Measurements from ENCODE around the gene PIRT.
"Not testable (repeated sequence)": the region's sequence is repeated elsewhere in the genome, so short reads cannot be mapped to it uniquely, and the experiment has no call there.

Gene PIRT

GRCh38 chr17:10837921-10838320 lies at the start of gene PIRT:
Gene PIRT, minus strand, starts transcription at chr17:10838087. Its CDS starts 12,442 bp downstream, at chr17:10825645.
- DNase-seq (ENCODE audit: low read depth): no peak

- DNase-seq (ENCODE audit: low read depth): no peak
These were observed 44.1 kb upstream of the PIRT start for GRCh38 chr17:10881959-10882358.

GRCh38 chr17:10879190-10879836 lies 41.4 kb upstream of the PIRT start:
- no peak for DNase-seq (ENCODE audit: low read depth)

GRCh38 chr17:10875984-10876555 lies 38.2 kb upstream of the PIRT start:
- no peak for DNase-seq (ENCODE audit: low read depth)

GRCh38 chr17:10875430-10875851 lies 37.6 kb upstream of the PIRT start:
- no peak for DNase-seq (ENCODE audit: low read depth)

- no peak for DNase-seq (ENCODE audit: low read depth)
These were observed 34.0 kb upstream of the PIRT start for GRCh38 chr17:10871914-10872313.

GRCh38 chr17:10870336-10871050 lies 32.6 kb upstream of the PIRT start:
- DNase-seq (ENCODE audit: low read depth): no peak

GRCh38 chr17:10868744-10869143 lies 30.9 kb upstream of the PIRT start:
- DNase-seq (ENCODE audit: low read depth): not testable (repeated sequence)

- DNase-seq (ENCODE audit: low read depth): no peak
These were observed 21.2 kb upstream of the PIRT start for GRCh38 chr17:10859051-10859450.

GRCh38 chr17:10857976-10858375 lies 20.1 kb upstream of the PIRT start:
- DNase-seq (ENCODE audit: low read depth): no peak

- not testable (repeated sequence) for DNase-seq (ENCODE audit: low read depth)
These were observed 8.7 kb upstream of the PIRT start for GRCh38 chr17:10846636-10847035.

- no peak for DNase-seq (ENCODE audit: low read depth)
These were observed 7.5 kb upstream of the PIRT start for GRCh38 chr17:10845388-10845751.

GRCh38 chr17:10844621-10845387 lies 6.9 kb upstream of the PIRT start:
- peak; percentile 9 for DNase-seq (ENCODE audit: low read depth)

GRCh38 chr17:10843811-10844210 lies 5.9 kb upstream of the PIRT start:
- no peak for DNase-seq (ENCODE audit: low read depth)

GRCh38 chr17:10842658-10843057 lies 4.8 kb upstream of the PIRT start:
- DNase-seq (ENCODE audit: low read depth): no peak

GRCh38 chr17:10838682-10839081 lies 795 bp upstream of the PIRT start:
- no peak for DNase-seq (ENCODE audit: low read depth)

GRCh38 chr17:10836966-10837590 lies 809 bp downstream of the PIRT start:
- no peak for DNase-seq (ENCODE audit: low read depth)

GRCh38 chr17:10836145-10836544 lies 1.7 kb downstream of the PIRT start:
- no peak for DNase-seq (ENCODE audit: low read depth)

GRCh38 chr17:10831696-10832095 lies 6.2 kb downstream of the PIRT start:
- DNase-seq (ENCODE audit: low read depth): no peak

GRCh38 chr17:10827898-10828552 lies 9.9 kb downstream of the PIRT start:
- no peak for DNase-seq (ENCODE audit: low read depth)

- no peak for DNase-seq (ENCODE audit: low read depth)
These were observed 13.0 kb downstream of the PIRT start for GRCh38 chr17:10824874-10825273.

GRCh38 chr17:10821770-10822169 lies 16.1 kb downstream of the PIRT start:
- DNase-seq (ENCODE audit: low read depth): no peak
